ENCODE results near the gene SGCE. TPM values are rescaled to one million over a fixed set of nuclear protein-coding genes. Genes with fewer than 3 reads are reported as not detected.

Gene SGCE
- total and polyA plus RNA-seq, 2 donors (not counting 1 experiment from before 2014, with no cell fraction given): 8.9 to 13.0 TPM

- ATAC-seq (ENCODE audit: low read depth) (no peak), DNase-seq (no peak)
- H2AFZ ChIP-seq (ENCODE audit: insufficient read depth, low read depth, low read length, poor library complexity, severe bottlenecking): no peak overlapping the region
- no peaks in the 10 kb centered on the region for H3K27me3 ChIP-seq (replicated peaks in 1 of 4; ENCODE audit: control extremely low read depth in 1 of 4, control insufficient read depth in 3 of 4, insufficient read depth in 4 of 4, low read length in 3 of 4)
- Mint-ChIP-seq H3K4me1 (no peaks in the 10 kb centered on the region), H3K4me3 (no peak overlapping the region), H3K9me3 (ENCODE audit: insufficient read depth) (no peaks in the 10 kb centered on the region), H3K27me3 (no peaks in the 10 kb centered on the region), H3K27ac (no peak overlapping the region)
- H3K36me3 ChIP-seq (replicated peaks in 1 of 2; ENCODE audit: control extremely low read depth in 1 of 2, control insufficient read depth in 1 of 2, extremely low read depth in 1 of 2, insufficient read depth in 2 of 2, low read length in 1 of 2): no peaks in the 10 kb centered on the region
- WGBS (ENCODE audit: insufficient coverage): 72% methylated on average over 2 of the region's 2 CpGs
- H3K9me3 ChIP-seq (ENCODE audit: control extremely low read depth in 1 of 3, control insufficient read depth in 2 of 3, insufficient read depth in 1 of 3, low read length in 2 of 3): no peaks in the 10 kb centered on the region
- H3K4me3 ChIP-seq (ENCODE audit: control extremely low read depth in 1 of 5, extremely low read depth in 1 of 5, insufficient read depth in 1 of 5, low read depth in 2 of 5, low read length in 4 of 5): no peak overlapping the region
- no peaks in the 10 kb centered on the region for H3K79me2 ChIP-seq (ENCODE audit: control insufficient read depth, insufficient read depth, low read length)
- intact Hi-C loops (cut with micrococcal nuclease): no loop called here
- no peaks in the 10 kb centered on the region for H3K4me1 ChIP-seq (ENCODE audit: control insufficient read depth in 2 of 2, insufficient read depth in 2 of 2, low read length in 2 of 2)
- no peak for TF ChIP-seq EZH2 (IDR thresholded peaks at IDR 0.05; ENCODE audit: borderline replicate concordance, insufficient read depth, low read depth, low read length, poor library complexity, severe bottlenecking)
- no peak for TF ChIP-seq CTCF (IDR thresholded peaks at IDR 0.05)
- POLR2A ChIA-PET: interaction anchor here (0.7 kb wide), 1 partner anchor 123 kb away, joined by 3 read pairs; no protein-coding TSS in a partner anchor
- H4K20me1 ChIP-seq (ENCODE audit: control insufficient read depth, insufficient read depth, low read length, poor library complexity, severe bottlenecking): no peaks in the 10 kb centered on the region
- H3K4me2 ChIP-seq (replicated peaks; ENCODE audit: low read depth, low read length, poor library complexity, severe bottlenecking): no peak overlapping the region
- CTCF ChIA-PET: no interaction called here
- no peak overlapping the region for H3K27ac ChIP-seq (ENCODE audit: low read length in 2 of 2)
- no peak overlapping the region for H3K9ac ChIP-seq (ENCODE audit: low read length)
Measured at GRCh38 chr7:94687810-94688209, 31.9 kb upstream of the SGCE start.

GRCh38 chr7:94687076-94687475 is 31.1 kb upstream of the SGCE start:
- DNase-seq: no peak
- WGBS (ENCODE audit: insufficient coverage): no CpG with 5 or more reads among the region's 2 CpGs
- Histone ChIP-seq H3K4me3 (ENCODE audit: control extremely low read depth in 1 of 5, extremely low read depth in 1 of 5, insufficient read depth in 1 of 5, low read depth in 2 of 5, low read length in 4 of 5) (no peak overlapping the region), H3K79me2 (ENCODE audit: control insufficient read depth, insufficient read depth, low read length) (no peaks in the 10 kb centered on the region), H3K27ac (ENCODE audit: low read length in 2 of 2) (no peak overlapping the region), H3K4me1 (ENCODE audit: control insufficient read depth in 2 of 2, insufficient read depth in 2 of 2, low read length in 2 of 2) (no peaks in the 10 kb centered on the region), H3K4me2 (replicated peaks; ENCODE audit: low read depth, low read length, poor library complexity, severe bottlenecking) (no peak overlapping the region), H4K20me1 (ENCODE audit: control insufficient read depth, insufficient read depth, low read length, poor library complexity, severe bottlenecking) (no peaks in the 10 kb centered on the region), H2AFZ (ENCODE audit: insufficient read depth, low read depth, low read length, poor library complexity, severe bottlenecking) (no peak overlapping the region), H3K9ac (ENCODE audit: low read length) (no peak overlapping the region), H3K9me3 (ENCODE audit: control extremely low read depth in 1 of 3, control insufficient read depth in 2 of 3, insufficient read depth in 1 of 3, low read length in 2 of 3) (no peaks in the 10 kb centered on the region), H3K27me3 (replicated peaks in 1 of 4; ENCODE audit: control extremely low read depth in 1 of 4, control insufficient read depth in 3 of 4, insufficient read depth in 4 of 4, low read length in 3 of 4) (no peaks in the 10 kb centered on the region), H3K36me3 (replicated peaks in 1 of 2; ENCODE audit: control extremely low read depth in 1 of 2, control insufficient read depth in 1 of 2, extremely low read depth in 1 of 2, insufficient read depth in 2 of 2, low read length in 1 of 2) (no peaks in the 10 kb centered on the region)
- intact Hi-C loops (cut with micrococcal nuclease): no loop called here
- no peak overlapping the region for H3K27ac Mint-ChIP-seq
- ATAC-seq (ENCODE audit: low read depth): no peak
- ChIA-PET POLR2A (no interaction called here), CTCF (no interaction called here)
- H3K9me3 Mint-ChIP-seq (ENCODE audit: insufficient read depth): no peaks in the 10 kb centered on the region
- TF ChIP-seq EZH2 (IDR thresholded peaks at IDR 0.05; ENCODE audit: borderline replicate concordance, insufficient read depth, low read depth, low read length, poor library complexity, severe bottlenecking) (no peak), CTCF (IDR thresholded peaks at IDR 0.05) (no peak)
- H3K4me1 Mint-ChIP-seq: no peaks in the 10 kb centered on the region
- H3K4me3 Mint-ChIP-seq: no peak overlapping the region
- H3K27me3 Mint-ChIP-seq: no peaks in the 10 kb centered on the region
